Activated CD4-positive, alpha-beta T cell treated with anti-CD3 and anti-CD28 coated beads for 48 hours (primary cell): ENCODE measurements around the gene CLIP4.
A peak's percentile ranks its signal among the peaks of the same experiment; 100 is the strongest.
"Not testable (repeated sequence)": the region's sequence is repeated elsewhere in the genome, so short reads cannot be mapped to it uniquely, and the experiment has no call there.

ENCODE experiments used
- DNase-seq: peaks from one replicate; pipeline ENCODE4 v3.0.0-alpha.2; 2020

Gene CLIP4, protein sequence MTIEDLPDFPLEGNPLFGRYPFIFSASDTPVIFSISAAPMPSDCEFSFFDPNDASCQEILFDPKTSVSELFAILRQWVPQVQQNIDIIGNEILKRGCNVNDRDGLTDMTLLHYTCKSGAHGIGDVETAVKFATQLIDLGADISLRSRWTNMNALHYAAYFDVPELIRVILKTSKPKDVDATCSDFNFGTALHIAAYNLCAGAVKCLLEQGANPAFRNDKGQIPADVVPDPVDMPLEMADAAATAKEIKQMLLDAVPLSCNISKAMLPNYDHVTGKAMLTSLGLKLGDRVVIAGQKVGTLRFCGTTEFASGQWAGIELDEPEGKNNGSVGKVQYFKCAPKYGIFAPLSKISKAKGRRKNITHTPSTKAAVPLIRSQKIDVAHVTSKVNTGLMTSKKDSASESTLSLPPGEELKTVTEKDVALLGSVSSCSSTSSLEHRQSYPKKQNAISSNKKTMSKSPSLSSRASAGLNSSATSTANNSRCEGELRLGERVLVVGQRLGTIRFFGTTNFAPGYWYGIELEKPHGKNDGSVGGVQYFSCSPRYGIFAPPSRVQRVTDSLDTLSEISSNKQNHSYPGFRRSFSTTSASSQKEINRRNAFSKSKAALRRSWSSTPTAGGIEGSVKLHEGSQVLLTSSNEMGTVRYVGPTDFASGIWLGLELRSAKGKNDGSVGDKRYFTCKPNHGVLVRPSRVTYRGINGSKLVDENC

DNA sequence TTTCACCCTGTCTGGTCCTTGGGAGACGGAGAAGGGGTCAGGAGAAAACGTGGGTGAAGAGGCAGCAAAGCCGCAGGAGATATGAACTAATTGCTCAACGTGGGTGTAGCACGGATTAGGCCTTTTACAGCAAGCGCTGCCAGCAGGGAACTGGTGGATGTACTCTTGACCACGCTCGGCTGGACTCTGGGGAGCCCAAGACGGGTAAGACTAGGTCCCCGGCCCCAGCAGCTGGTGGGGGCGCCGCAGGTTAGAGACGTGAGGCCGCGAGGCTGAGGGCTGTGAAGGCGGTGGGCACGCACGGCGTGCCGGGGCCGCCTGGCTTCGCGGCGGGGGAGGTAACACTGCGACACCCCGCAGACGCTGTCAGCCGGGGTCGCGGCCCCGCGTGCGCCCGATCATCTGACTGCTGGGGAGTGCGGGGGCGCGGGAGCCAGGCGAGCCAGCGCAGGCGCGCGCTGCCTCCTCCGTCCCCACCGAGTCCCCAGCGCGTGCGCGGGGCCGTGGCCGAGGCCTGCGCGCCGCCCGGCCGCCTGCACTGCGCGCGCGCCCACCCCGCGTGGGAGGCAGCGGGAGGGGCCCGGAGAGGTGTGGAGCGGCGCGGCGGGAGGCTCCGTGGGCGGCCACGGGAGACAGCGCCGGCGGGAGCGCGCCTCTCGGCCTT, at the start of gene CLIP4:
Gene CLIP4, plus strand, starts transcription at position 470 of the 664 bp plus-strand sequence. CDS start 5,974 bp downstream, outside the sequence.
- peak; percentile 74 for DNase-seq

DNA sequence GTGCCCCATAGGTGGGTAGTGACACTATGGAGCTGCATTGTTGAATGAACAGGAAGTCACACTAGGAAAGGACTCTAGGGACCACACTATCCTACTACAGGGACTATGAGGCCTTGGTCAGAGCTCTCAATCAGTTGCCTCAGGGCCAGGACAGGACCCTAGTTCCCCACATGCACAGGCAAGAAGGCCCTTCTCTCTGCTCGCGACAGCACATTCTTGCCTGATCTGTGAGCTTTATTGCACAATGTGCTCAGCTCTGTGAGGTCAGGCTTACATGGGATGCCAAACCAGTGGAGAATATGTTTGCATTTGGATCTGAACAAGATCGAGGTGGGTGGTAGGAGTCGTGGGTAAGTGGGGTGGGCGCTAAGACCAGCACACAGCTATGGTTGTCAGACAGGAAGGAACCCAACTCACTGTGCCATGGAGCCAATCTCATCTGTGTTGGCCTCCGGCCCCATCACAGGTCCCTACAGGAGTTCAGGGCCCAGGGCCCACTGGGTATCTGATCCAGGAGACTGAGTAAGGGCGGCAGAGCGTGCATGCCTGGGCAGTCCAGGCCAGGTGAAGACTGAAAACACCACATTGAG, 48.8 kb upstream of the CLIP4 start:
- no peak for DNase-seq

DNA sequence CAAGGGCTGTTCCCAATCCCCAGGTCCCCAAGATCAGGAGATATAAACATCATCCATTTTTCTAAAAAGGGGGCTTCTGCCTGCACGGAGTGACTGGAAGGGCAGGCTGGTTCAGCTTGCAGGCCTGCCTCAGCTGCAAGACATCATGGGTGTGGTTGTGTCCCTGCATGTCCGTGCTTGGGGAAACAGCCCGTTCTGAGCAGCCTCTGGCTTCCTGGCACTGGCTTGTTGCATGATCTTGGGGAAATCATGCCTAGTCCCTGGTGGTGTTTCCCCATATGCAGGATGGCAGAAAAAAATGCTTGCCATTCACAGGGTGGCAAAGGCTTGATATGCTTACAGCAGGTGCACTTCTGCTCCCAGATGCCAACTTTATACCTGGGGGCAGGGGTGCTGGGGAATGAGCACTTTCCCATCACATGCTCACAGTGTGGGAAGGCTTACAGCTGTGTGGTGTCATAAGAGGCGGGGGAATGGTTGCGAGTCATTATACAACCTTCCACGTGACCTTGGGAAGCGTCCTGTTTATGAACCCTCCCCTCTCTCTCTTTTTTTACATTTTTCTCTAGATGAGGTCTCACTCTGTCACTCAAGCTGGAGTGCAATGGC, 48.1 kb upstream of the CLIP4 start:
- DNase-seq: no peak

DNA sequence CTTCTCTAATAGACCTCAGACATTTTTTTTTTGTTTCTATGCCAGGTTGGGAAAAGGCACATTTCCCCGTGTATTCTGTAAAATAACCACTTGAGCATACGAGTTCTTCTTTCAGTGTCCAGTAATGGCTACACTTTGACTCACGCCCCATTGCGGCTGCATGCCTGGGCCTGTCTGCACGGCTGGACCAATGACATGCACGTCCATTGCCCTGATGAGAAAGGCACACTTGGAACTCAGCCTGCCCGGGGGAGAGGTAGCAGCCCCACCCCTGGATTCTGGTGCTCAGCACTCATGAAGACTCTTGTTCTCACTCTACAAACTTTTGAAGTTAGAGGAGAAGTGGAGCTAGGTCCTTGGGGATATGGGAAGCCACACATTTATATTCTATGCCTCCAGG, 46.7 kb upstream of the CLIP4 start:
- no peak for DNase-seq

DNA sequence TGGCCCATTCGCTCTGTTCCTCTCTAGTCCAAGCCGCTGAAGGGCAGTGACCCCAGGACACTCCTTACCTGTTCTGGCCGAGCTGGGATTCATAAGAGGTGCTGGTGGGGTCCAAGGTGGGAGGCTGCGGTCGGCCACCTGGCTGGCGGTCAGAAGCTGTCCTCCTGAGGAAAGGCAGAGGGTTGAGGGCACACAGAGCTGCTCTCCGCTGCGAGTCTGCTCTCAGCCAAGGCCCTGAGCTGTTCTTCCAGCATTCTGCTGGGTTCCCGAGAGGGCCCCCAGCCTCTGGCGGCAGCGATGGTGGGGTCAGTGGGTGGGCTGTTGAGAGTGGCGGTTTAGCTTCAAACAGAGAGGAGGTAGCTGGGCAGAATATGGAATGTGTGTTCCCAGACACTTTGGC, 44.7 kb upstream of the CLIP4 start:
- DNase-seq: no peak

DNA sequence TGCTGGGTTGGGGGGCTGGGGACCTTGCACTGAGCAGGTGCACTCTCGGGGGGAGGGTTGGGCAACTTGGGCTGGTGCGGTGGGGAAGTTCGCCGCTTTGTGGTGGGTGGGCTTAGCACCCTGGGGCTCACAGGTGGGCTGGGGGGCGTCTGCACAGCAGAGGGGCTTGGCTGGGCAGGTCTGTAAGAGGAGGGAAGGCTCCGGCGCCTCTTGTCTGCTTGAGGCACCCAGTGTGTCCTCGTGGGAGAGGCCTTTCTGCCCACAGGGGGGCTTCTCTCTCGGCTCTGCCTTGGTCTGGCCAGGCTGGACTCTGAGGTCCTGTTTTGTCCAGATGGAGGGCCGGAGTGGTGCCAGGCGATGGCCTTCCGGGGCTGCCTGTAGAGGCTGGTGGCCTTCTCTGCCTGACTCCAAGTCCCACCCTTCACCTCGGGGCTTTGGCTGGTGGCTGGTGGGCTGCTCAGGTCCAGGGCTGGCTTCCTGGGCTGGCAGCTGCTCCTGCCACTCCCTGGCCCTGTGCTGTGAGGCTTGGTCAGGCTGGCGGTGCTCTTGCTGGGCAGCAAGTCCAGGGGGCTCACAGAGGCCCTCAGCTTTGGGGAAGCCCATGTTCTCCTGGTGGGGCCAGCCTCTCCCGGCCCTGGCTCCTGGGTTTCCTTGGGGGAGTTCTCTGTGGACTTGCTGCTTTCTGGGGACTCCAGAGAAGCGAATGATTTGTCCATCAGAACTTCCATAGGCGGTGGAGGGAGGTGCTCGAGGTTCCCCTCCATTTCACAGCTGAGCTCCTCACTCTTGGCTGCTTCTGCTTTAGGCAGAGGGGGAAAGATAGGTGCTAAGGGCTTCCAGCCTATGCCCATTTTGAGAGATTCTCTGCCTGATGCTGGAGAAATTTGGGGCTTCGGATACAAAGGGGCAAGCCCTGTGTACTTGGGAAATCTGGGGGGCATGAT, 43.9 kb upstream of the CLIP4 start:
- no peak for DNase-seq

DNA sequence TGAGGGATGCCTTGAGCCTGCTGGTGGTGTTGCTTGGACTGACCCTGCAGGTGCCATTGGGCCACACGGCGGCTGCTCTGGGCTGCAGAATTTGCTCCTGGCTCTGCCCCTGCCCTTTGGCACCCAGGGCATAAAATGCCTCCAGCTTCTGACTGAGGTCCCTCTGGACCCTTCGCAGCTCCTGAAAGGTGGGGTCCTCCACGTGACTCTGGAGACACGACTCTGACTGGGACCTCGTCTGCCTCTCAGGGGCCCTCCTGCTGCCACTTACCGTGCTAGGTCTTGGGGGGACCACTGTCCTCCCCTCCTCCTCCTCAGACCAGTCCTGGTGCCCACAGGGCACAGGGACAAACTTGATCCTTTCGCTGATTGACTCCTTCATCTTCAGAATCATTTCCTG, 43.0 kb upstream of the CLIP4 start:
- no peak for DNase-seq

DNA sequence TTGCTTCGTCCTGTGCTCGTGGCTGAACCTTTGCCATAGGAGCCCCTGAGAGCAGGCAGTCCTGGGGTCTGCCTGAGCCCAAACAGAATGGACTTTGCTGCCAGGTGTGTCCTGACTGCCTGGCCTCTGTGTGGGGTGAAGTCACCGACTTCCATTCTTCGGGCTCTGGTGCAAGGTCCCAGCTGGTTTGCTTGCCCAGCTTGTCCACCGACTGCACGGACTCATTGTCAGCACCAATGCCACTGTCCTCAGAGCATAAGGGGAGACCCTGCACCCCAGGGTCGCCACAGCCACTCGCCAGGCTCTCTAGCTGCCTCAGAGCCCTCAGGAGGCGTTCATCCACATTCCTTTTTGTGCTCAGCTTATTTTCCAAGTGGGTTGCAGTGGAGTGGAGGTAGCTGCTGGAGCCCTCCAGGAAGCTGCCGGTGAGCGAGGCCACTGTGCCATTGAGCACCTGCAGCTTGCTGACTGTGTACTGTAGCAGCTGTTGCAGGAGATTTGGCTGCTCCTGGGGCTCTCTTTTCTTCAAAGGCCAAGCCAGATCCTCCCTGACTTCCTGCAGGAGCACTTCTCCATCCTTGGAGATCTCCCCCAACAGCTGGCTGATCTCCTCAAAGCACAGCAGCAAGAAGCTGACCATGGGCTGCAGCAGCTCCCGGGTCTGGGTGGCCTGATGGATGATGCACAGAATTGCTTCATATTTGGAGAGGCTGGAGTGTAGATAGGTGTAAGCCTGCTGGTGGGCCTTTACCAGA, 42.1 kb upstream of the CLIP4 start:
- DNase-seq: no peak

DNA sequence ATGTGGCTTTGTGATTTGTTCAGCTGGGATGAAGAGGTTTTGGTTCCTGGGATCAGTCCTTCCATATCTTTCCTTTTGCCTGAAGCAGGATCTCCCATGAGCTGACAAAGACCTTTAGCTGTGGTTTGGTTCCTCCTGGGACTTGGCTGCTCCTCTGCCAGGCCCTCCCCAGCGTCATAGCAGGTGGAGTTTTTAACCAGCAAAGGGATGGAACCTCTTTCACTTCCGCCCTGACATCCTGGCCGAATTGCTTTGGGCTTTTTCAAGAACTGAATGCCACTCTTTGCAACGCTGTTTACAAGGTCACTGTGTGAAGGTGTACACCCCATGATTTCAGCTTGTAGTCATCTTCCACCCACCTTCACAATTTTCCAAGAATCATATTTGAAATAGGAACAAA, 41.3 kb upstream of the CLIP4 start:
- no peak for DNase-seq

DNA sequence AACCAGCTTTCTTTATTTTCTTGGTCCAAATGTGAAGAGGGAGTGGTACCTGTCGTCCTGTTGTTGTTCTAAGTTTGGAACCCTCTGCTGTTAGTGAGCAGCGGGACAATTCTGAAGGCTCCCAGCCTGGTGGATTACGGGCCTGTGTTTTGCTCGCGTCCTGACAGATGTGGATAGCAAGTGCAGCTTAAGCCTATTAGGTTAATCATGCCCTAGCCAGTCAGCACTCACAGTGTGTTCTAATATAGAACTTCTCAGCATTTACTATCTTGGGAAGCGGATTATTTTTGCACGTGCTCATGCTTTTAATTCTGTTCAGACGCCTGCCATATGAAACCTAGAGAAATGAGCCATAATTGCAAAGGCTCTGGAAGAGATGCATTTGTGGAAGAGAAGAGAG, 40.8 kb upstream of the CLIP4 start, which contains the start of gene PCARE:
Gene PCARE, minus strand, starts transcription at position 113 of the 400 bp plus-strand sequence. CDS start 262 bp downstream, outside the sequence.
- DNase-seq: no peak

DNA sequence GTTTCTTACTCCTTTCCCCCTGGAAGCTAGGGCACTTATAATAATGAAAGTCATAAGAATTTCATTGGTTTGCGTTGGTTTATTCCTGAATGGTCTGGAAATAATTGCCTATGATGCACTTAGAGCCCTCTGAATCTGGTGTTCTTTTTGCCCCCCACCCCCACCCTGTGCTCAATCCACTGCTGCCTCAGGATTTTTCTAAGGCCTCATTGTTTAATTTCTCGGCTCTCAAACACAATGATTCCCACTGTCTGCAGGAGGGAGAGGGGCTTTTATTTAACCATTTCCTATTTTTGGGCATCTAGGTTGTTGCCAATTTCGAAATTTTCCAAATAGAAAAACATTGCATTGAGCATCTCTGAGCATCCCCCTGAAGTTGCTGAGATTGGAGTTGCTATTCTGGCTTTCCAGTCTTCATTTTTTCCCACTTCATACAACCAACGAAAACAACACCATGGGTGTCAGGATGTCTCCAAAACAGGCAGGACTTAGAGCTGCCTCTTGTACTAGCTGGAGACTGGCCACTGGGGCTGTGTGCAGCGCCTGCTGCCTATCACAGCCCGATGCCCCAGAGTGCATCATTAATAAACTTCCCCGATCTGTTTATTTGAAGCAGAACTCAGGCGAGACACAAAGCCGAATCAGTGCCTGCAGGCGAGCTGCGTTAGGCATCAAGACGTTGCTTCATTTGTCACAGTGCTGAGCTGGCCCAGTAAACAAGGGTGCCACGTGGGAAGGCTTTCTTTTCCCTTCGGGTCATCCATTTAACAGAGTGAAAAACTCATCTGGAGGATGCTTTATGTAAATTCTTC, 39.1 kb upstream of the CLIP4 start:
- no peak for DNase-seq

DNA sequence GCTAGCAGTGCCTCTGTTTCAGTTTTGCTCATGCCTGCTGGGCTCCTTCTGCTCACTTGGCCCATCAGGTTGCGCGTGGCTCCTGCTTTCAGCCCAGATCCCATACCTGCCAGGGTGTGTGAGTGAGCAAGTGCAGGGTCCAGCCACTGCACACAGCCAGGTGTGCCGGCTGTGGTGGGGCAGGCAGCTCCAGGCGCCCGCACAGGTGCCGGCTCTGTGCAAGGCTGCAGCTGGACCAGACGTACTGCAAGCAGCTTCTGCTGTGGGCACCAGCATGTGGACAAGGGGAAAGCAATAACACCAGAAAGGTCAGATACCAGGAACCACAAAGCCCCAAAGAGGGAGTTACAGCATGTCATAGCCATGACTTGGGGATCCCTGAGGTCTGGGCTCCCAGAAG, 35.3 kb upstream of the CLIP4 start:
- no peak for DNase-seq

DNA sequence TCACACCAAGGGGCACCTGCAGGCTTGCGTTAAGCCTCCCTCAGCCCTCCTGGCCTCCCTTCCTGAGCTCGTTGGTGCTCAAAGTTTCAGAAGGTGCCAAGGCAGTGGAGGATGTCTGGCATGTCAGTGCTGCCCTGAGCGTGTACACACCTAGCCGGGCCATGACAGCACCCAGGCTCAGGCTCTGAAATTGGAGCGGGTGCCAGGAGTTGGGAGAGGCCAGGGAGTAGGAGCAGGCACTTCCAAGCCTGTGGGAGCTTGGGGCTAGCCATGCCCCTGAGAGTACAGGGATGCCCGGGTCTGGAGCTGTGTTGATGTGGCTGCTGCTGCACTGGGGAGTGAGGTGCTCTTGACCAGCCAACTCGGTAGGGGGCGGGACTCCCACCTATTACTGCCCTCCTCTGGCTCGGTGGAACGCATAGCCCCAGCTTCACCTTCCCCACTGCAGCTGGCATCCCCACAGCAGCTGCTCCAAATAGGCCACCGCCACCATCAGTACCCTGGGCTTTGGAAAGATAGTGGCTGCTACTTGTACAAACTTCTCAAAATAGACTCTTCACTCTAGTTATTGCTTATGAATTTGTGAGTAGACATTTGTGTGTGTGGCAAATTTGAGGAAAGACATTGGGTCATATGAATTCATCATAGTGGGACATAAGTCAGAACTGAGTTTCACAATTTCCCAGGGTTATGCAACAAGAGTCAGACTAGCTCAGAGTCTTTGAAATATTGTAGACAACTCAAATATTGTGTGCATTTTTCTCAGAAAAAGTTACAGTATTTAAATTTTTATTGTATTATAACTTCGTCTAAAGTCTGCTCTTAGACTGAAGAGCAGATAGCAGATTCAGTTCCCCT, 34.1 kb upstream of the CLIP4 start:
- DNase-seq: no peak

DNA sequence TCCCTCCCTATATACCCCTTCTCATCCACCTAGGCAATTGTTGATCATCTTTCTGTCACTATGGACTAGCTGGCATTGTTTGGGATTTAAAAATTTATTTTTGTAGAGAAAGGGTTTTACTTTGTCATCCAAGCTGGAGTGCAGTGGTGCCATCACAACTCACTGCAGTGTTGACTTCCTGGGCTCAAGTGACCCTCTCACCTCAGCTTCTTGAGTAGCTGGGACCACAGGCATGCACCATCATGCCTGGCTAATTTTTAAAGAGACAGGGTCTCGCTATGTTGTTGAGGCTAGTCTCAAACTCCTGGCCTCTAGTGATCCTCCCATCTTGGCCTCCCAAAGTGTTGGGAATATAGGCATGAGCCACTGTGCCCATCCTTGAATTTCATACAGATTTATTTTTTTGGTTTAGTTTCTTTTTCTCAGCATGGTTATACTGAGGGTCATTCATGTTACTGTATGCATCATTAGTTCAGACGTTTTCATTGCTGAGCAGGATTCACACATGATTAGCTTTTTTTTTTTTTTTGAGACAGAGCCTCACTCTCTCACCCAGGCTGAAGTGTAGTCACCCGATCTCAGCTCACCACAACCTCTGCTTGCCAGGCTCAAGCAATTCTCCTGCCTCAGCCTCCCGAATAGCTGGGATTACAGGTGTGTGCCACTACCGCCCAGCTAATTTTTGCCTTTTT, 32.3 kb upstream of the CLIP4 start:
- no peak for DNase-seq

DNA sequence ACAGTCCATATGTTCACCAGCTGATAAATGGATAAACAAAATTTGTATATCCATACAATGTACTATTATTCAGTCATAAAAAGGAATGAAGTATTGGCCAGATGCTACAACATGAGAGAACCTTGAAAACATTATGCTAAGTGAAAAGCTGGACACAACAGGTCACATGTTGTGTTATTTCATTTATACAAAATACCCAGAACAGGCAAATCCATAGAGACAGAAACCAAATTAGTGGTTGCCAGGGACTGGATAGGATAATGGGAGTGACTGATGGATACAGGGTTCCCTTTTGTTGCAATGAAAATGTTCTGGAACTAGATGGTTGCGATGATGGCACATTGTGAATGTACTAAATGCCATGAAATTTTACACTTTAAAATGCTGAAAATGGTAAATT, 30.7 kb upstream of the CLIP4 start:
- DNase-seq: no peak

DNA sequence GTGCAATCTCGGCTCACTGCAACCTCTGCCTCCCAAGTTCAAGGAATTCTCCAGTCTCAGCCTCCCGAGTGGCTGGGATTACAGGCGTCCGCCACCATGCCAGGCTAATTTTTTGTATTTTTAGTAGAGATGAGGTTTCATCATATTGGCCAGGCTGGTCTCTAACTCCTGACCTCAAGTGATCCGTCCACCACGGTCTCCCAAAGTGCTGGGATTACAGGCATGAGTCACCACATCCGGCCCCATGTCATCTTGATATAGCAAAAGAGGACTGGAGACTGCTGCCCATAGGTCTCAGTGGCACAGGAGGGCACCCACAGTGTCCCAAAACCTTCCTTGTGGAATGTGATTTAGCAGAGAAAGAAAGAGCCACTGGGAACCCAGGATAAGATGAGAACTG, 24.9 kb upstream of the CLIP4 start:
- not testable (repeated sequence) for DNase-seq

DNA sequence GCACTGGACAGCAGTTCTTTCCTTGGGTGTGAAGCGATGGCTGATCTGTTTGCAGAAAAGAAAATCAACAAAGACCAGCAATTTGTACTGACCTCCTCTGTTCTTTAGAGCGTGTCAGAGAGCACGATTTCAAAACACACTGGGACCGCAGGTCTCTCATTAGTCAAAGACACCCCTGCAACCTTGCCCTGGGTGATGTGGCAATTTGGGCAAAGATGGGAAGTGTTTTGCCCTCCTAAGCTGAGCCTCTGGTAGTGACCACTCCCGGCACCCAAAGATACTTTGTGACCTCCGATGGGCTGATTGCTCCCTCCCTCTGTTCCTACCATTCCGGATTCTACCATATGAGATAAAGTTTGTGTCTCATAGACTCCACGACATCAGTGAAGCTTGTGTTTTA, 18.2 kb upstream of the CLIP4 start:
- no peak for DNase-seq

DNA sequence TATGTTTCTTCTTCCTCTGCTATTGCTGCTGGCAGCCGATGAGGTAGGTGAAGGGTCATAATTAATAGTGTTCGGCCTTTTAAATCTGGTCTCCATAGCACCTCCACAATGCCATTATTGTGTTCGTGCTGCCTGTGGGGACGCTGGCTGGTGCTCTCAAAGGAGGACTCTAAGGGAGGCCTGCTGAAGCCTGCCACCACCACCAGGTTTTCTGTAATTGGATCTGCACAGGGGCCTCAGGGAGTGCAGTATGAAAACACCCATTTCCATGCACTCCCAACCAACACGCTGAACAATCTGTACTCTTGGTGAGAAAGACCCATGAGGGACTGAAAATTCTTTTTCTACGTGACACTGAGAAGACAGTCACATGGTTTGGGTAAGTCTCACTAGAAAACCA, 17.6 kb upstream of the CLIP4 start:
- DNase-seq: no peak
